Endothelial cell of umbilical vein (primary cell): Measurements from ENCODE around the gene CARNS1. TPM values are rescaled to one million over a fixed set of nuclear protein-coding genes. Genes with fewer than 3 reads are reported as not detected.

Experiments used
- BruUV-seq: library from RNA; stranded (reverse); fragments of 400-500 nt; replicated peaks from 2 replicates; lab custom pipeline; 2021; lab: Mats Ljungman, UMichigan
- CTCF ChIA-PET: fragments of 300-600, 350-600 bp; sonication (Branson Sonifier 250); formaldehyde crosslinking; loops from one replicate; lab custom pipeline; 2021; ENCODE audit warnings: antibody characterized with exemption, inconsistent platforms; lab: Charles Lee
- POLR2A ChIA-PET: fragments of 300-600, 350-600 bp; sonication (Branson Sonifier 250); formaldehyde crosslinking; loops from one replicate; lab custom pipeline; 2021; ENCODE audit warnings: antibody characterized with exemption, inconsistent platforms; lab: Charles Lee
- DNase-seq: peaks from one replicate; pipeline ENCODE4 v3.0.0-alpha.2; 2011; ENCODE audit warnings: low read depth, low spot score
- FAIRE-seq: peaks from 2 replicates; lab custom pipeline; 2011; peaks lifted over from hg19 to GRCh38; lab: Jason Lieb, UNC
- H2AFZ ChIP-seq: 2 replicates; pipeline ENCODE4 v1.6.0; 2012; ENCODE audit warnings: low read depth, low read length, control low read depth, inconsistent platforms
- H3K27ac ChIP-seq: 2 replicates; pipeline ENCODE4 v1.5.1; 2011; ENCODE audit warnings: low read depth, mild to moderate bottlenecking, control low read depth, low read length, moderate library complexity; ENCODE audit not compliant: insufficient read depth
- H3K27me3 ChIP-seq, 2 experiments: 2 replicates each; pipeline versions ENCODE4 v1.6.0 to v1.6.1; 2011; ENCODE audit warnings: low read length in 2 of 2, mixed read lengths in 1 of 2; ENCODE audit not compliant: control insufficient read depth in 2 of 2, insufficient read depth in 2 of 2
- H3K36me3 ChIP-seq, 2 experiments: 2 replicates in 1 of 2; 3 replicates in 1 of 2; pipeline ENCODE4 v1.5.1; 2011; ENCODE audit warnings: low read length in 2 of 2, mild to moderate bottlenecking in 1 of 2, moderate library complexity in 1 of 2; ENCODE audit not compliant: control insufficient read depth in 2 of 2, insufficient read depth in 2 of 2; ENCODE audit errors: extremely low read depth in 1 of 2
- H3K4me1 ChIP-seq: 3 replicates; pipeline ENCODE4 v1.5.1; 2011; ENCODE audit warnings: mild to moderate bottlenecking, low read length; ENCODE audit not compliant: control insufficient read depth, insufficient read depth; ENCODE audit errors: extremely low read depth
- H3K4me2 ChIP-seq: 2 replicates; pipeline ENCODE4 v1.6.1; 2011; ENCODE audit warnings: low read length, control low read depth, mixed read lengths; ENCODE audit not compliant: insufficient read depth
- H3K4me3 ChIP-seq, 3 experiments: fragments of 200-600 bp in 1 of 3; sonication (generic), shearing (Covaris generic) in 1 of 3; replicated peaks in 1 of 3; 2 replicates each; pipeline ENCODE4 v1.5.1; 2011 to 2016; ENCODE audit warnings: control low read depth in 3 of 3, low read length in 3 of 3, mild to moderate bottlenecking in 2 of 3, inconsistent platforms in 1 of 3, low read depth in 1 of 3, moderate library complexity in 1 of 3; ENCODE audit not compliant: insufficient read depth in 1 of 3
- H3K79me2 ChIP-seq: 2 replicates; pipeline ENCODE4 v1.6.0; 2012; ENCODE audit warnings: low read length, inconsistent platforms; ENCODE audit not compliant: control insufficient read depth, insufficient read depth
- H3K9ac ChIP-seq: replicated peaks from 2 replicates; pipeline ENCODE3; 2011; ENCODE audit warnings: low read length, control low read depth; ENCODE audit not compliant: insufficient read depth; ENCODE audit errors: extremely low read depth
- H3K9me1 ChIP-seq: replicated peaks from 3 replicates; pipeline ENCODE4 v1.6.0; 2011; ENCODE audit warnings: mild to moderate bottlenecking, low read length; ENCODE audit not compliant: control insufficient read depth, insufficient read depth; ENCODE audit errors: extremely low read depth
- H3K9me3 ChIP-seq: replicated peaks from 2 replicates; pipeline ENCODE4 v1.5.1; 2012; ENCODE audit warnings: low read length, inconsistent platforms; ENCODE audit not compliant: control insufficient read depth, insufficient read depth
- H4K20me1 ChIP-seq: replicated peaks from 2 replicates; pipeline ENCODE3; 2011; ENCODE audit warnings: mild to moderate bottlenecking, low read length; ENCODE audit not compliant: control insufficient read depth, insufficient read depth; ENCODE audit errors: extremely low read depth
- CTCF ChIP-seq, 2 donors: IDR thresholded peaks; 1 replicate in 1 of 2; 2 replicates in 1 of 2; pipeline ENCODE4 v1.5.1; 2011; ENCODE audit warnings: low read length in 2 of 2, mild to moderate bottlenecking in 2 of 2, moderate library complexity in 2 of 2, control low read depth in 1 of 2, inconsistent platforms in 1 of 2, low read depth in 1 of 2; ENCODE audit not compliant: insufficient read depth in 1 of 2; ENCODE audit errors: extremely low read depth in 1 of 2
- EZH2 ChIP-seq: IDR thresholded peaks from 2 replicates; pipeline ENCODE4 v1.6.1; 2012; ENCODE audit warnings: borderline replicate concordance, low read depth, mild to moderate bottlenecking, moderate library complexity, low read length, inconsistent platforms; ENCODE audit not compliant: severe bottlenecking
- FOS ChIP-seq: IDR thresholded peaks from 2 replicates; pipeline ENCODE4 v1.6.1; 2011; ENCODE audit warnings: mild to moderate bottlenecking, low read length, moderate library complexity, borderline replicate concordance; ENCODE audit not compliant: insufficient read depth
- GATA2 ChIP-seq: IDR thresholded peaks from 2 replicates; pipeline ENCODE4 v1.7.0; 2011; ENCODE audit warnings: low read depth, mild to moderate bottlenecking, moderate library complexity, mixed read lengths, low read length; ENCODE audit not compliant: insufficient read length, insufficient read depth
- JUN ChIP-seq: IDR thresholded peaks from 2 replicates; pipeline ENCODE4 v1.6.1; 2011; ENCODE audit warnings: borderline replicate concordance, low read depth; ENCODE audit not compliant: insufficient read length, insufficient read depth
- MYC ChIP-seq: IDR thresholded peaks from one replicate; pipeline ENCODE4 v1.6.1; 2011; ENCODE audit warnings: mild to moderate bottlenecking, low read depth, low read length
- POLR2A ChIP-seq: IDR thresholded peaks from 2 replicates; pipeline ENCODE4 v1.6.1; 2012; ENCODE audit warnings: low read depth, mild to moderate bottlenecking, control low read depth, low read length
- POLR2AphosphoS5 ChIP-seq: IDR thresholded peaks from 2 replicates; pipeline ENCODE4 v1.6.1; 2012; ENCODE audit warnings: low read depth, mild to moderate bottlenecking, control low read depth, low read length, moderate library complexity; ENCODE audit not compliant: insufficient read depth
- dilution Hi-C: fragments of 300-500 bp; cut with MboI; formaldehyde crosslinking; loops from one replicate; pipeline ENCODE4 v1.15.0; 2019; ENCODE audit warnings: low sequenced_read_pairs; ENCODE audit not compliant: extremely low pct_ligation_motif_present
- intact Hi-C: fragments of 100-400 bp; cut with micrococcal nuclease; formaldehyde crosslinking; loops from one replicate; pipeline ENCODE4 v1.10.0; 2022
- polyA plus RNA-seq, 4 experiments: library from polyadenylated mRNA; depleted of rRNA in 3 of 4; stranded (reverse) in 3 of 4; unstranded in 1 of 4; fragments of >200 nt; gene quantifications; 2 replicates each; pipeline versions ENCODE4 v1.2.1 to v1.2.3, GENCODE V29; 2011 to 2012; ENCODE audit warnings: missing spikeins in 1 of 4
- total RNA-seq: library from RNA; stranded (reverse); gene quantifications from 2 replicates; pipeline ENCODE4 v1.2.3, GENCODE V29; 2021
- TF ChIP-seq, protein P1 (sequence below): IDR thresholded peaks from 2 replicates; pipeline ENCODE4 v1.6.1; 2011; ENCODE audit not compliant: insufficient read depth, insufficient read length

The CARNS1 gene
- total and polyA plus RNA-seq, 2 donors (not counting 3 experiments of a cell fraction or from before 2014, with no cell fraction given) = 0.14 to 0.35 TPM

DNA sequence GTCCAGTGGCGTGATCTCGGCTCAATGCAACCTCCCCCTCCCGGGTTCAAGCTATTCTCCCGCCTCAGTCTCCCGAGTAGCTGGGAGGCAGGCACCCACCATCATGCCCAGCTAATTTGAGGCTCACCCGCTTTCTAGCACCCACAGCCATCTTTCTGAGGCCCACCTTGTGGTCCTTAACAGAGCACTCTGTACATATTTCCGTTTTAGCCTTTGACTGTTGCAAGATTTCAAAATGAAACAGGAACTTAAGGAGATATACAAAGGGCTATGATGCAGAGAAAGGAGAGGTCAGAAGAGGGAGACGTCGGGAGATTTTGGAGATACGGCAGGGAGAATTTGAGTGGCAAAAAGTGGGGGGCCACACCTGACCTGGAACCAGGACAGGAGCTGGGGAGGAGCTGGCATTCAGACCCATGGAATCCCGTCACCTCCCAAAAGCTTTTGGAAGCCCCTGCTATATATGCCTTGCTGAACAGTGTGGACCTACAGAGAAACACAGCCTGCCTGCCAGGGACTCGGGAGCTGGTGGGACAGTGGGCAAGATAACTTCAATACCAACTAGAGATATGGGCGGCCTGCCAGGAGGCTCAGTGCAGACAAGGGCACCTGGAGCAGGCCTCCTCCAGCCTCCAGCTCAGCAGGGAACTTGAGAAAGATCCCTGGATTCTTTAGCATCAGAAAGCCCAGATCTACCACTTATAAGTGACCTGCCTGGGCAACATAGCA, 34.1 kb upstream of the CARNS1 start:
- H2AFZ ChIP-seq = no peak overlapping the region
- H3K4me3 ChIP-seq = no peak overlapping the region
- H3K9ac ChIP-seq = no peak overlapping the region
- CTCF ChIA-PET = interaction anchor here (0.6 to 19.7 kb wide), 15 partner anchors 10 to 299 kb away, joined by 4 to 1051 read pairs (median 30); partner anchors contain the start of genes CLCF1, GRK2, POLD4 and PPP1CA
- H3K9me3 ChIP-seq = no peaks in the 10 kb centered on the region
- TF ChIP-seq POLR2AphosphoS5 = no peak
- no peak for TF ChIP-seq GATA2
- no peak for TF ChIP-seq CTCF (IDR thresholded peaks at IDR 0.05; ENCODE audit: extremely low read depth in 1 of 2, insufficient read depth in 1 of 2, low read depth in 1 of 2, low read length in 2 of 2)
- TF ChIP-seq EZH2 = no peak
- TF ChIP-seq, protein P1, sequence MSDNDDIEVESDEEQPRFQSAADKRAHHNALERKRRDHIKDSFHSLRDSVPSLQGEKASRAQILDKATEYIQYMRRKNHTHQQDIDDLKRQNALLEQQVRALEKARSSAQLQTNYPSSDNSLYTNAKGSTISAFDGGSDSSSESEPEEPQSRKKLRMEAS = no peak
- no peak for TF ChIP-seq FOS
- no peak for TF ChIP-seq POLR2A
- no peak for TF ChIP-seq MYC
- TF ChIP-seq JUN = no peak
- no peaks in the 10 kb centered on the region for H3K36me3 ChIP-seq
- H3K27ac ChIP-seq = no peak overlapping the region
- no peak overlapping the region for H3K4me2 ChIP-seq
- FAIRE-seq (no peak), DNase-seq (no peak)
- no peaks in the 10 kb centered on the region for H3K4me1 ChIP-seq
- H4K20me1 ChIP-seq = no peaks in the 10 kb centered on the region
- dilution Hi-C loops (no loop called here), intact Hi-C loops (no loop called here)
- no peaks in the 10 kb centered on the region for H3K9me1 ChIP-seq
- H3K27me3 ChIP-seq = no peaks in the 10 kb centered on the region
- H3K79me2 ChIP-seq = no peaks in the 10 kb centered on the region
- BruUV-seq = no TSS peak
- POLR2A ChIA-PET = interaction anchor here (0.6 kb wide), 1 partner anchor 20 kb away, joined by 3 read pairs; the partner anchor contains the start of gene PPP1CA
